Measurements from ENCODE around the gene AKR1D1.

DNA sequence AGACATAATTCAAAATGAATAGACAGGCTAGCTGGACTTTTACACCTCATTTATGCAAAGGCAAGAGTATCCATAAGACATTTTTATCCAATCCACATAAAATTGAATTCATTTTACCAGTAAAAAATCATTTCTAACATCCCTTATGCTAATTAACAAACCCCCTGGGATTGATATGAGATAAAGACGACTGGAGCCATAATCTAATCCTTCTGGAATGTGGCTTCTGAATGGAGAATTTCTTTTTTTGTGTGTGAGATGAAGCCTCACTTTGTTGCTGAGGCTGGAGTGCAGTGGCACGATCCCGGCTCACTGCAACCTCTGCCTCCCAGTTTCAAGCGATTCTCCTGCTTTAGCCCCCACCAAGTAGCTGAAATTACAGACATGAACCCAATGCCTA, 90.4 kb downstream of the AKR1D1 start:
- TF ChIP-seq, protein P1, sequence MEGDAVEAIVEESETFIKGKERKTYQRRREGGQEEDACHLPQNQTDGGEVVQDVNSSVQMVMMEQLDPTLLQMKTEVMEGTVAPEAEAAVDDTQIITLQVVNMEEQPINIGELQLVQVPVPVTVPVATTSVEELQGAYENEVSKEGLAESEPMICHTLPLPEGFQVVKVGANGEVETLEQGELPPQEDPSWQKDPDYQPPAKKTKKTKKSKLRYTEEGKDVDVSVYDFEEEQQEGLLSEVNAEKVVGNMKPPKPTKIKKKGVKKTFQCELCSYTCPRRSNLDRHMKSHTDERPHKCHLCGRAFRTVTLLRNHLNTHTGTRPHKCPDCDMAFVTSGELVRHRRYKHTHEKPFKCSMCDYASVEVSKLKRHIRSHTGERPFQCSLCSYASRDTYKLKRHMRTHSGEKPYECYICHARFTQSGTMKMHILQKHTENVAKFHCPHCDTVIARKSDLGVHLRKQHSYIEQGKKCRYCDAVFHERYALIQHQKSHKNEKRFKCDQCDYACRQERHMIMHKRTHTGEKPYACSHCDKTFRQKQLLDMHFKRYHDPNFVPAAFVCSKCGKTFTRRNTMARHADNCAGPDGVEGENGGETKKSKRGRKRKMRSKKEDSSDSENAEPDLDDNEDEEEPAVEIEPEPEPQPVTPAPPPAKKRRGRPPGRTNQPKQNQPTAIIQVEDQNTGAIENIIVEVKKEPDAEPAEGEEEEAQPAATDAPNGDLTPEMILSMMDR (IDR thresholded peaks at IDR 0.05; ENCODE audit: poor library complexity, severe bottlenecking) = no peak
- TF ChIP-seq TAF1 (IDR thresholded peaks at IDR 0.05; ENCODE audit: low read depth) = no peak
- TF ChIP-seq RAD21 (conservative IDR thresholded peaks at IDR 0.05) = no peak
- TF ChIP-seq EZH2 (IDR thresholded peaks at IDR 0.05; ENCODE audit: borderline replicate concordance, insufficient read depth, low read length, poor library complexity, severe bottlenecking) = no peak
